IPS DF 4.7 (cell line): ENCODE results near the gene ITPR1.

Experiments
- DNase-seq: peaks from one replicate; pipeline ENCODE4 v3.0.0-alpha.2; 2013; ENCODE audit warnings: low spot score; ENCODE audit errors: extremely low read depth

The ITPR1 gene

GRCh38 chr3:4772171-4772804, 279.1 kb downstream of the ITPR1 start:
- DNase-seq: no peak

- DNase-seq: no peak
These were observed 279.7 kb downstream of the ITPR1 start for GRCh38 chr3:4772858-4773257.

GRCh38 chr3:4773583-4773982, 280.4 kb downstream of the ITPR1 start:
- no peak for DNase-seq

- no peak for DNase-seq
These were observed 281.4 kb downstream of the ITPR1 start for GRCh38 chr3:4774531-4774930.

DNA sequence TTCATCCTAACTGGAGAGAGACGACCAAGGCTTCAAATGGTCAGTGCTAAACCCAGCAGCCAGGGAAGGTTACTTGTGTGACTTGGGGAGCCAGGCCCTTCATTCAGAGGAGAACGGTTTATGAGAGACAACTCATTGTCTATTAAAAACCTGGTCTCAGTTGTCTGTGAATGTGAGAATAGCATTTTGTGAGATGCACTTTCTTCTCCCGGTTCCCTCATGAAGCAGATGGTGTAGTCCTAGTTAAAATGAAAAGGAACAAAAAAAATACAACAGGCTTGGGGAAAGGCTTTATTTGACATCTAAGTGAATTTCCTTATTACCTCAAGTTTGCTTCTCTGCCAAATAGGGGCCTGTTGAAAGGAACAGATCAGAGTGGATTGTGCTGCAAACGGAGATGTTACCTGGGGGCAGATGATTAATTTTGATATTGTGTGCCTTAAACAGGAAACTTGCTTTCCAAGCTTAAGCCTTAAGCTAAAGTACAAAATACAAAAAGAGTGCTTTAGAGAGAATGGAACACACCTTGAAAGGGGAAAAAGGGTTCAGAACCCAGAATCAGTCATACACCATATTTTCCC, 283.3 kb downstream of the ITPR1 start:
- no peak for DNase-seq

- no peak for DNase-seq
These were observed 283.9 kb downstream of the ITPR1 start for GRCh38 chr3:4776980-4777581.

- DNase-seq: no peak
These were observed 285.0 kb downstream of the ITPR1 start for GRCh38 chr3:4778119-4778518.

DNA sequence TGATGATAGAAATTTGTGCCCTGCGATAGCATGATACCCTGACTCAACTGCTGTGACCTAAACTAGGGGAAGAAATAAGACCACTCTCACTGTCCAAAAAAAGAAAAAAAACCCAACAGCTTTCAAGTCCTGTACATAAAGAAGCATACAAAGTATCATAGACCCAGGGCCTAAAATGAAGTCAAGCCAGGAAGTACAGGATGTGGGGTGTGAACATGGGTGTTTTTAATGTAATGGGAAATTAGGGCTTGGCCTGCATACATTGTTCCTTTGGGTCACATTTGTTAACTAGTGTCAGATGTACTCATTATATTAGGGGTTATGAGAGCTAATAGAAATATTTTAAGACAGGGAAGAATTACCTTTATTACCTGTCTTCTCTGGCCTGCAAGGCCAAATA, 285.6 kb downstream of the ITPR1 start:
- DNase-seq: no peak

DNA sequence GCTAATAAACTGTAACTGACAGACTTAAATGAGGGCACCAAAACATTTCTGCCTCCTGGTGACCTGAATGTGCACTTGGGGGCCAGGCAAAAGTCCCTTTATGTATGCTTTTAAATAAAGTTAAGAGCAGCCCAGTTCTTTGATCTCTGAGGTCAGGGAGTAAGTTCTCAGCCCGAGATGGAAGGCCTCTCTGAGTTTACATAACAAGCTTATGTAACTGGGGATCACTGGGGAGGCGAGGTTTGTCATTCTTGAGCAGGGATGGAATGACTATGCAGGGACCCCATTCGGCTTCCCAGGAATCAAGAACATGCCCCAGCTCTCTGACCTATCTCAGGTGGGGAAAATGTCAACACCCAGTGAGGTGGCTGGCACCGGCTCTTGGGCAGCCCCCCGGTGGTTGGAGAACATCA, 287.4 kb downstream of the ITPR1 start:
- no peak for DNase-seq

GRCh38 chr3:4782095-4782494, 288.9 kb downstream of the ITPR1 start:
- no peak for DNase-seq

DNA sequence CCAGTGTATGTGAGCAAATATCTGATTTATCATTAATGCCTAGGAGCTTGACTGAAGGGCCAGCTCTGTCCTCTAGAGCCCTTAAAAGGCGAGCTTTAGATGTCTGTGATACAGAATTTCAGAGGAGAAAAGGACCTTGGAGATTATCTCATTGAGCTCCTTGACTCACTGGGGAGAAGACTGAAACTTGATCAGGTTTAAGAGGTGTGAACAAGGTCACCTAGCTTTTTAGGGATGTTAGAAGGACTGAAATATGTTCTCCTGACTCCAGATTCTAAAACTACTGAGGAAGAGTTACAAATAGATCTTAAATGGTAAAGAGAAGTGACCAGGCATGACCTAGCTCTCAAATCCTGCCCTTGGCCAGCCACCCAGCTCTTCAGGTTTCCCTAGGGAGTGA, 292.4 kb downstream of the ITPR1 start:
- DNase-seq: no peak

DNA sequence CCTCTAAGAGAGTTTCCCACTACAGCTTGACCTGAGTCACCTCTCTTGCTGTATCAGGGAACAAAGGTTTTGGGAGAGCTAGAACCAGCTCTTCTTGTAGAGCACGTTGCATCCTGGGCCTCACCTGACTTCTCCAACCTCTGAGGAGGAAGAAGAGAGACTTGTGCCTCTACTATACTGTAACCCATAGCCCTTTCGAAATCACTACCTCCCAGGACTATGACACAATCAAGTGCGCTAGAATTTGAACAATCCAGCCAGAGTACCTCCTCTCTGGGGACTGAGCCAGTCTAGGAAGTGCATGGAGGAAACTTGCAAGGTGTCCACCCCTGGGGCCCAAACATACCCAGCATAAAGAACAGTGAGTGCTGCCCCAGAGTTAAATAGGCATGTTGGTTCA, 293.3 kb downstream of the ITPR1 start:
- no peak for DNase-seq

DNA sequence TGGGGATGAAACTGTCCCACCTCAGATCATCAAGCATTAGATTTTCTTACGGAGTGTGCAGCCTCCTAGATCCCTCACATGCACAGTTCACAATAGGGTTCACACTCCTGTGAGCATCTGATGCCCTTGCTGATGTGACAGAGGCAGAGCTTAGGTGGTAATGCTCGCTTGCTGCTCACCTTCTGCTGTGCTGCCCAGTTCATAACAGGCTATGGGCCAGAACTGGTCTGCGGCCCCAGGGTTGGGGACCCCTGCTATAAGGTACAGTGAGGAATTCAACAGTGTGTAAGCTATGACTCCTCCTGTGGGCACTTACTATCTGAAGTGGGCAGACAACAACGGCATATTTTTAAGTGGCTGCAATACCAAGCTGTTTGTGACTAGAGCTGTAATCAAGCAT, 298.2 kb downstream of the ITPR1 start:
- DNase-seq: no peak

DNA sequence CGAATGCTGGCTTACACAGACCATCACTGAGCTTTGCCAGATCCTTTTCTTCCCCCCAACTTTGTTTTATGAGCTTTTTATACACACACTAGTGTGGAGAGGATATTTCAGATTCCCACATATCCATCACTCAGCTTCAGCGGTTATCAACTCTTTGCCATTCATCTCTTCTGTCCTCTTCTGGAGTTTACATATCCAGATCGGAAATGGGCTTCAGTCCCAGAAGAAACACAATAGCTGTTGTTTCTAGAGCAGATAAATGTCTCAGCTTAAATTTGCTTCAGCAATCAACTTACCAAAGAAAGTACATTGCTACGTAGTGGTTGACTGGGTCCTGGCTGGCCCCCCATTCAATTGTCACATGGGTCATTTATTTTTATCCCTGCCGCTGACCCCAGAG, 300.2 kb downstream of the ITPR1 start:
- DNase-seq: no peak

- DNase-seq: no peak
These were observed 301.2 kb downstream of the ITPR1 start for GRCh38 chr3:4794331-4794730.

- DNase-seq: no peak
These were observed 301.6 kb downstream of the ITPR1 start for GRCh38 chr3:4794798-4795197.

GRCh38 chr3:4795905-4796304, 302.8 kb downstream of the ITPR1 start:
- DNase-seq: no peak

GRCh38 chr3:4797201-4797705, 304.1 kb downstream of the ITPR1 start:
- no peak for DNase-seq

DNA sequence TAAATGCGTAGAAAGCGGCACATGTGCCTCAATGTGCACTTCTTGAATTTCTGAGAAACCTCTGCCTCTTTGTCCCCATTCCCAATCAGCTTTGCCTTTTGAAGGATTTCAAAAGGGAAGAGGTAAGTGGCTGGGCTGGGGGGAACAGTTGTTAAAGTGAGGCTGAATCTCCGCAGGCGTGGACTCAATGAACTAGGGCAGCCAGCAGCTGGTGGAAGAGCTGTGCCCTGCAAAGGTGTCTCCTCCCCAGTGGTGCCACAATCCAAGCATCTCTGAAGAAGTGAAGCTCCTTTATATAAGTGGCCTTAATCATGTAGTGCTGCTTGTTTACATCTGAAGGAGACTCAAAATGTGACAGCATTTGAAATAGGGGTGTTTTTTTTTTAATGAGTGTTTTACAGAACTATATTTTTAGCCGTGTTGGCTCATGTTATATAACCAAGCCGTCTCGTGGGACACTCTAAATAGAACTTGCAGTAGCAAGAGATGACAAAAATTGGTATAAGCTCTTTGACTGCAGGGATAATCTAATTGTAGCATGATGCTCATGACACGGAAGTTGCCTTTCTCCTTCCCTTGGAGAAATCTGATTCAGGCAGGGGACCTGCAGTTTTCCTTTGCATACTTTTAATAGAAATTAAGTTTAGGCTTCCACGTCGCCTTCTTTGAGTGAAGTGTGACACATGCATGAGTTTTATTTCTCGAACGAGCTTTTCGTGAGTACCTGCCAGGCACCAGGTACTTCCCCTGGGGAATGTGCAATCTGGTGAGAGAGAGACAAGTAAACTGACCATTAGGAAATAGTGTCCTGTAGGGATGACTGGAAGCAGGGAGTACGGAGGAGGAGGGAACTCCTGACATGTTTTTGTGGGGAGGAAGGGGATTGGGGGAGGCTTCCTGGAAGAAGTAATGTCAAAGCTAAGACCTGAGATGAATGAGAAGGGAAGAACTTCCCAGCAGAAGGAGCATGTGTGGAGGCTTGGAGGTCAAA, 306.4 kb downstream of the ITPR1 start:
- no peak for DNase-seq

DNA sequence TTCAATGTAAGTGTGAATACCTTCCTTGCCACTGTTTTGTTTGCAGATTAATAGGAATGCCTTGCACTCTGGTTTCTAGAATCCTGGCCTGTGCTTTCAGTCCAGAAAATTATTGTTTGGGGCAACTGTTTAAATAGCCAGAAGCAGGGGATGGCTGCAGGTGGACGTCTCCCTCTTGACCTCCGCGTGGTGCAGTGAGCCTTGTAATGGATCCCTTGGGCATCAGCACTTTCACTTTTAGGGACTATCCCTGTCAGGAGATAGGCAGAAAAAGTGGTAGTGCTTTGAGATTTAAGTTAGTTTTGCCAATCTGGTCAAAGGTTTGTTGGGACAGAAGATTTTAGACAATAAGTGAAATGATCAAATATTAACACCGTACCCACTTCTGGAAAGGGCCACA, 307.4 kb downstream of the ITPR1 start:
- no peak for DNase-seq

GRCh38 chr3:4801892-4802291, 308.7 kb downstream of the ITPR1 start:
- DNase-seq: no peak

DNA sequence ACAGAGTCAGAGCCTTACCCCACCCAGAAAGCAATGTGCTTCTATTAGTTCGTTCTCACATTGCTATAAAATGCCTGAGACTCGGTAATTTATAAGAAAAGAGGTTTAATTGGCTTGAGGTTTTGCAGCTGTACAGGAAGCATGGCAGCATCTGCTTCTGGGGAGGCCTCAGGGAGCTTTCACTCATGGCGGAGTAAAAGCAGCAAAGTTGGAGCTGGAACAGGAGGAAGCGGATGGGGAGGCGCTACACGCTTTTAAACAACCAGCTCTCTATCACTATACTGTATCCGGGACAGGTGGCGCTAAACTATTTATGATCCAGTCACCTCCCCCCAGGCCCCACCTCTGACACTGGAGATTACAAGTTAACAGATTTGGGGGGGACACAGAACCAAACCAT, 309.8 kb downstream of the ITPR1 start:
- no peak for DNase-seq
